GM10847 (cell line): ENCODE results near the gene BAHCC1.

Experiments used
- POLR2A ChIP-seq: IDR thresholded peaks from 2 replicates; pipeline ENCODE4 v1.6.1; 2011; ENCODE audit not compliant: insufficient read length; ENCODE audit errors: extremely low read depth

Gene BAHCC1

DNA sequence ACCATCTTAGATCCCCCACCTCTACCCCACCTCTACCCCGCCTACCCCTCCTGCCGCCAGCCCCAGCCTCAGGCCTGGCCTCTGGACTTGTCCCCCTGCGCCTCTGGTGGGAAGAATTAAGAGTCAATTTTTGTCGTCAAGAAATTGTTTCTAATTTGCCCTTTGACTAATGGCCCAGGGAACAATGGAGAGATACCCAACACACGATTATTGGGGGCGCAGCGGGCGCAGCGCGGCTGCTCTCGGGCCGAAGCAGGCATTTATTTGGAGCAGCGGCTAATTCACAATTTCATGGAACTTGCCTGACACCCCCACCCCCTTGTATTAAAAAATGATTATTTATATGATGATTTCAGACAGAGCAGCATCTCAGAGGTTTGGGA, 4.4 kb upstream of the BAHCC1 start:
- no peak for TF ChIP-seq POLR2A

GRCh38 chr17:81391293-81391935, 3.8 kb upstream of the BAHCC1 start:
- no peak for TF ChIP-seq POLR2A

GRCh38 chr17:81391936-81392908, 3.0 kb upstream of the BAHCC1 start:
- TF ChIP-seq POLR2A, result no peak

- no peak for TF ChIP-seq POLR2A
Measured at GRCh38 chr17:81392909-81393654, 2.2 kb upstream of the BAHCC1 start.

DNA sequence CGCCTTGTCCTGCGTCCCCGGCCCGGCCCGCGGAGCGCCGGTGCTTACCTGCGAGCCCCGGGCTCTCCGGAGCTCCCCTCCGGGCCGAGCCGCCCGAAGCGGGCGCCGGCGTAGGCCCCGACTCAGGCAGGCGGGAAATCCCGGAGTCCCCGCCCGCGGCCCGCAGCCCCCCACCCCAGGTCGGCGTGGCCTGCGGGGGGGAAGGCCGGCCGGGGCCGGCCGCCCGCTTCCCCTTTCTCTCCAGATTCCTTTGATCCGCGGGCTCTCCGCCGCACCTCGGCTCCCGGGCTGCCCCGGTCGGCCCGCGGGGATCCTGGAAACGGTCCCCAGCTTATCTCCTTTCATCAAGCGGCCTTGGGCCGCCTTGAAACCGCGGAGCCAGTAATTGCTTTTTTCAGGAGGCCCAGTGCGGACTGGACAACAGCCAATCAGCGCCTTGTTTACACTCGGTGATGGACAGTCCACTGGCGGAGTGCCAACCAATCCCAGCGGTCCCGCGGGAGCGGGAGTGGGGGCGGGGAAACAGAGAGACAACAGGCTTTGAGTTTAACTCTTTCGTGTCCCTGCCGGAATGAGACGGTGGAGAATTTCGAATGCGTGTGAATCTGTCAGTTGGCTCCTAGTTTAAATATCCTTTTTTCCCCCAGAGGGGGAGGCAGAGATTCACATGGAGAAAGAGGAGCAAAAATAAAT, 1.4 kb upstream of the BAHCC1 start:
- TF ChIP-seq POLR2A, result no peak

DNA sequence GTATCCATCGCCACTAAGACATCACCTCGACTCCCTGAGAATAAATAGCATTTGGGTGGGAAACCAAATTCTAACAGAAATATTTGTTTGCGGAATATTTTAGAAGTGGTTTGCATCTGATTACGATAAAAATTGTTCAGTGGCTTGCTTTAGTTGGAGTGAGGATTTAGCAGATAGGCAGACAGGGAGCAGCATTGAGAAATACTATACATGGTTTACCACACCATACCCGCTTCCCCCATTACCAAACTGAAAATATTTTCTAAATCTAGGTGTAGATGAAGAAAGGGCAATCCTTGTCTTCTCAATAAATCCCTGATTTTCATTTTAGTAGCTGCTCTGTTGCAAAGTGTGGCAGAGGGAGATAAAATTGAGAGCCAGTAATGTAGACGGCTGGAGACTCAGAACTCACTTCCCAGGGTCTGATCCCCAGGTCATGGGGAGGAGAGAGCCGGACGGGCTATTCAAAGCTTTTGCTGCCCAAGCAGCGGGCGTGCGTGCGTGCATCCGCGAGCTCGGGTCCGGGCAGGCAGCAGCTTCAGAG, 808 bp upstream of the BAHCC1 start:
- TF ChIP-seq POLR2A, result no peak

- no peak for TF ChIP-seq POLR2A
Measured at GRCh38 chr17:81395600-81396277, 482 bp downstream of the BAHCC1 start.

- no peak for TF ChIP-seq POLR2A
Measured at GRCh38 chr17:81396278-81396721, 1.0 kb downstream of the BAHCC1 start.

GRCh38 chr17:81396722-81397313, 1.6 kb downstream of the BAHCC1 start:
- TF ChIP-seq POLR2A, result no peak

DNA sequence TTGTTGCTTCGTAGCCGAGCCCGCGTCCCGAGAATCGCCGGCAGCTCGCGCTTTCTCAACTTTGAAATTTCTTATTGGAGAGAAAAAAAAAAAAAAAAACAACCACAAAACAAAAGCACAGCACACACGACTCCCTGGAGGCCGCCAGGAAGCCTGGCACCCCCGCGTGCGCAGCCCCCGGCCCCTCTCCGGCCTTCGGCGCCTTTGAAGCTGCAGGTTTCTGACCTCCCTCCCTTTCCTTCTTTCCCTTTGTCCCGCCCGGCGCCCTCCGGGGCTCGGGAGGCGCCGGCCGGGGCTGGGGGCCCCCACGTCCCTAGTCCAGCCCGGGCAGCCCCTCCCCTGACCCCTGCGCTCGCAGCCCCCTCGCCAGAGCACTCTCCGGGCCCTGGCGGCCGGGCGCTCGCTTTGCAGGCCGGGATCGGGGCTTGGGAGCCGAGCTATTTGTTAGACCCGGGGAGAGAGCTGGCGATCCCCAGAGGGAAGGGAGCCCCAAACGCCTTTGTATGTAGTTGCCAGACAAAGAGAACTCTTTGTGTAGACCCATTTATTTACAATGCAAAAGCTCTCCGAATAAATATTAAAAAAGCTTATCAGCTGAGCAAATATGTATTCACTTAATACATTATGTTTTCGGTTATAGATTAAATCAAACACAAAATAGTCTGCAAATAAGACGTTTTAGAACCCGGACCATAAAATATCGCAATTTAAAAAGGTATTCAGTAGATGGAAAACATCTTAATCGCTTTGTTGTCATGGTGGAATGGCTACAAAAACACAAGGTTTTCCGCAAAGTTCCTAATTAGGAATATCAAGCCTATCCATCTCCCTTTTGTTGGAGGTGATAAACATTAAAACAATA, 2.3 kb downstream of the BAHCC1 start:
- TF ChIP-seq POLR2A, result no peak

- TF ChIP-seq POLR2A, result no peak
Measured at GRCh38 chr17:81398176-81398831, 3.0 kb downstream of the BAHCC1 start.

- no peak for TF ChIP-seq POLR2A
Measured at GRCh38 chr17:81398832-81399411, 3.7 kb downstream of the BAHCC1 start.
